Neuronal stem cell (in vitro differentiated cells): ENCODE measurements around the gene SIRPA.
A peak's percentile ranks its signal among the peaks of the same experiment; 100 is the strongest.

Source experiments
- DNase-seq: peaks from one replicate; pipeline ENCODE4 v3.0.0-alpha.2; 2013; ENCODE audit warnings: low spot score
- H2AFZ ChIP-seq: one replicate; pipeline ENCODE4 v1.6.1; 2013; ENCODE audit warnings: mild to moderate bottlenecking, low read length, inconsistent platforms
- H2AK5ac ChIP-seq: 2 replicates; pipeline ENCODE4 v1.6.1; 2013; ENCODE audit warnings: low read depth, mild to moderate bottlenecking, inconsistent platforms, low read length, moderate library complexity, mixed read lengths
- H2BK120ac ChIP-seq: 2 replicates; pipeline ENCODE4 v1.6.1; 2013; ENCODE audit warnings: low read depth, mild to moderate bottlenecking, inconsistent platforms, low read length, moderate library complexity, mixed read lengths
- H2BK12ac ChIP-seq: one replicate; pipeline ENCODE4 v1.6.1; 2013; ENCODE audit warnings: low read length, inconsistent platforms
- H2BK15ac ChIP-seq: 2 replicates; pipeline ENCODE4 v1.6.1; 2013; ENCODE audit warnings: mild to moderate bottlenecking, low read length, inconsistent platforms, mixed read lengths
- H2BK5ac ChIP-seq: one replicate; pipeline ENCODE4 v1.6.1; 2013; ENCODE audit warnings: inconsistent platforms, mild to moderate bottlenecking, low read length, moderate library complexity
- H3K14ac ChIP-seq: one replicate; pipeline ENCODE4 v1.6.1; 2013; ENCODE audit warnings: low read length, inconsistent platforms
- H3K18ac ChIP-seq: 2 replicates; pipeline ENCODE4 v1.6.1; 2013; ENCODE audit warnings: low read length, inconsistent platforms
- H3K23ac ChIP-seq: 2 replicates; pipeline ENCODE4 v1.6.1; 2013; ENCODE audit warnings: low read depth, mild to moderate bottlenecking, mixed read lengths, low read length, inconsistent platforms; ENCODE audit not compliant: poor library complexity
- H3K27ac ChIP-seq: replicated peaks from 3 replicates; pipeline ENCODE4 v1.5.1; 2013; ENCODE audit warnings: low read length, inconsistent platforms
- H3K27me3 ChIP-seq, 3 experiments: 2 replicates each; pipeline ENCODE4 v1.6.1; 2013; ENCODE audit warnings: low read length in 3 of 3, mild to moderate bottlenecking in 2 of 3, inconsistent platforms in 1 of 3, low read depth in 1 of 3, mixed read lengths in 1 of 3, moderate library complexity in 1 of 3; ENCODE audit not compliant: control insufficient read depth in 3 of 3, insufficient read depth in 3 of 3
- H3K36me3 ChIP-seq, 2 donors: replicated peaks in 1 of 2; 2 replicates each; pipeline ENCODE4 v1.6.1; 2013; ENCODE audit warnings: low read length in 2 of 2; ENCODE audit not compliant: control insufficient read depth in 2 of 2, insufficient read depth in 2 of 2
- H3K4ac ChIP-seq: 2 replicates; pipeline ENCODE4 v1.6.1; 2013; ENCODE audit warnings: inconsistent platforms, mild to moderate bottlenecking, low read length, moderate library complexity
- H3K4me1 ChIP-seq, 2 donors: 1 replicate in 1 of 2; 2 replicates in 1 of 2; pipeline ENCODE4 v1.6.1; 2013; ENCODE audit warnings: low read length in 2 of 2, low read depth in 1 of 2; ENCODE audit not compliant: control insufficient read depth in 2 of 2, insufficient read depth in 1 of 2
- H3K4me2 ChIP-seq: one replicate; pipeline ENCODE4 v1.6.1; 2013; ENCODE audit warnings: mild to moderate bottlenecking, low read length, inconsistent platforms; ENCODE audit not compliant: insufficient read depth, poor library complexity, severe bottlenecking
- H3K4me3 ChIP-seq, 2 donors: 2 replicates each; pipeline ENCODE4 v1.5.1; 2013; ENCODE audit warnings: low read length in 2 of 2, mild to moderate bottlenecking in 2 of 2, inconsistent platforms in 1 of 2, moderate library complexity in 1 of 2
- H3K79me1 ChIP-seq: one replicate; pipeline ENCODE4 v1.6.1; 2013; ENCODE audit warnings: low read depth, mild to moderate bottlenecking, inconsistent platforms, low read length, moderate library complexity
- H3K9ac ChIP-seq: one replicate; pipeline ENCODE4 v1.6.1; 2013; ENCODE audit warnings: mild to moderate bottlenecking, low read depth, low read length, inconsistent platforms; ENCODE audit not compliant: poor library complexity
- H3K9me3 ChIP-seq, 2 donors: replicated peaks in 1 of 2; 2 replicates each; pipeline versions ENCODE3 to v1.6.1; 2013; ENCODE audit warnings: low read length in 2 of 2, mild to moderate bottlenecking in 2 of 2, inconsistent platforms in 1 of 2, low read depth in 1 of 2, mixed read lengths in 1 of 2, moderate library complexity in 1 of 2; ENCODE audit not compliant: control insufficient read depth in 2 of 2, insufficient read depth in 1 of 2
- H4K8ac ChIP-seq: one replicate; pipeline ENCODE4 v1.6.1; 2013; ENCODE audit warnings: low read depth, mild to moderate bottlenecking, inconsistent platforms, low read length, moderate library complexity
- H4K91ac ChIP-seq: one replicate; pipeline ENCODE4 v1.6.1; 2013; ENCODE audit warnings: low read length, low read depth, mild to moderate bottlenecking, inconsistent platforms; ENCODE audit not compliant: poor library complexity
- WGBS, 2 donors: extraction: QIAGEN DNeasy Blood & Tissue Kit; methylation state at CpG; one replicate each; pipeline ENCODE4 v1.1.7; 2013; ENCODE audit warnings: missing lambda C conversion rate in 2 of 2, mixed read lengths in 1 of 2; ENCODE audit not compliant: insufficient read length in 2 of 2, insufficient replicate concordance in 1 of 2; ENCODE audit errors: extremely low coverage in 2 of 2; 5-methylcytosine and 5-hydroxymethylcytosine counted together

SIRPA gene

DNA sequence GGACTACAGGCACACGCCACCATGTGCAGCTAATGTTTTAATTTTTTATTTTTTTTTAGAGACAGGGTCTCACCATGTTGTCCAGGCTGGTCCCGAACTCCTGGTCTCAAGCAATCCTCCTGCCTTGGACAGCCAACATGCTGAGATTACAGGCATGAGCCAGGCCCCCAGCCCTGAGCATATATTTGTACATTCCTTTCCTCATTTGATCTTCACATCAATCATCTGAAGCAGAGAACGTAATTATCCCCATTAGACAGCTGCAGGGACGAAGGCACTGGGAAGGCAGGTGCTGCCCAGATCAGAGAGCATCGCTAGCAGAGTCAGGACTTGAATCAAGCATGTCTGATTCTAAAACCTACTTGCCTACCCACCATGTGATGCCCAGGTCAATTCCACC is 41.0 kb upstream of the SIRPA start:
- no peak overlapping the region for H3K9ac ChIP-seq
- no peak overlapping the region for H3K4me3 ChIP-seq
- no peak overlapping the region for H4K8ac ChIP-seq
- no peak overlapping the region for H2BK120ac ChIP-seq
- H3K27me3 ChIP-seq = peaks cover 0 to 8% (median 0%) of the 10 kb centered on the region in 3 experiments
- no peak overlapping the region for H3K4me2 ChIP-seq
- H2AFZ ChIP-seq = no peak overlapping the region
- peaks cover 2 to 11% of the 10 kb centered on the region in 2 donors for H3K4me1 ChIP-seq
- H3K4ac ChIP-seq = no peak overlapping the region
- H2BK12ac ChIP-seq = no peak overlapping the region
- no peak for DNase-seq
- H3K79me1 ChIP-seq = no peaks in the 10 kb centered on the region
- no peak overlapping the region for H2AK5ac ChIP-seq
- H3K14ac ChIP-seq = no peak overlapping the region
- no CpG with 5 or more reads among the region's 5 CpGs for WGBS, 2 donors
- H3K9me3 ChIP-seq = no peaks in the 10 kb centered on the region
- no peak overlapping the region for H2BK15ac ChIP-seq
- no peak overlapping the region for H3K27ac ChIP-seq
- no peak overlapping the region for H4K91ac ChIP-seq
- peak overlapping the region; percentile 56 for H2BK5ac ChIP-seq
- no peaks in the 10 kb centered on the region for H3K36me3 ChIP-seq
- H3K18ac ChIP-seq = no peak overlapping the region
- H3K23ac ChIP-seq = no peak overlapping the region

DNA sequence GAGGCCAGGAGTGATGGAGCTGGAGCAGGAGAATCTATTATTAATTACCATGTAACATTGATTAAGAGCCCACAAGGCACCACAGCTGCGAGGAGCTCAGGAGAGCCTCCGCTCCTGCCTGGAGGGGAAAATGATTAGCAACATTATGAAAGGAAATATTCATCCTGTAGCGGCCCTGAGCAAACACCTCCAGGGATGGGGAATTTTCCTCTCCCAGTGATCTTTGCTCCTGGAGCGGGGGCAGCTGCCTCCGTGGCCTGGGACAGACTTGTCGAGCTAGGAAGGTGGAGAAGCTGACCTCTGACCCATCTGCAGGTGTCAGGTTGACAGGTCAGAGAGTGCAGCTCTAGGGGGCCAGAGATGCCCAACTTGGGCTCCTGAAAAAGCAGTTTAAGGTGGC is 40.1 kb upstream of the SIRPA start:
- Histone ChIP-seq H3K4ac (no peak overlapping the region), H3K27me3 (peaks cover 0 to 8% (median 0%) of the 10 kb centered on the region in 3 experiments), H2AFZ (no peak overlapping the region), H2BK120ac (no peak overlapping the region), H2AK5ac (no peak overlapping the region), H3K14ac (no peak overlapping the region), H3K36me3 (no peaks in the 10 kb centered on the region), H2BK15ac (no peak overlapping the region), H2BK12ac (no peak overlapping the region), H3K4me2 (no peak overlapping the region), H3K79me1 (no peaks in the 10 kb centered on the region), H2BK5ac (peak overlapping the region; percentile 56), H4K91ac (no peak overlapping the region), H4K8ac (no peak overlapping the region), H3K4me1 (peaks cover 1 to 10% of the 10 kb centered on the region in 2 donors), H3K4me3 (no peak overlapping the region), H3K18ac (no peak overlapping the region), H3K23ac (no peak overlapping the region), H3K27ac (no peak overlapping the region), H3K9me3 (no peaks in the 10 kb centered on the region), H3K9ac (no peak overlapping the region)
- WGBS, 2 donors = no CpG with 5 or more reads among the region's 6 CpGs
- no peak for DNase-seq

DNA sequence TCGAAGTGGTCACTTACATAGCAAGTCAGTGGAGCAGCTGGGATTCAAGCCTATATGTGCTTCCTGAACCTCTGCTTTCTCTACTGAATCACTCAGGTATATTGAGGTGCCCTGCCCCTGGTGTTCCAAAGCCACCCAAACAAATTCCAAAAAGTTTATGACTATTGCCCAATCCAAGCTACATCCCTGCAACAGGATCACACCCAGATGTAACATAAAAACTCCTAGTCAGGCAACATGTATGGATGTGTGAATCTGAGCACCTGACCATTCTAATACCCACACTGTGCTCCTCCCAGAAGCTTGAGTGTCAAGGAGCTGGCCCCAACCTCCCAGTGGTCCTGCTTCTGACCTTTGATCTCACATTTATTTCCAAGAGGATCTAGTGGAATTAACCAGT is 39.5 kb upstream of the SIRPA start:
- H2BK5ac ChIP-seq = no peak overlapping the region
- H3K4me2 ChIP-seq = no peak overlapping the region
- peaks cover 0 to 8% of the 10 kb centered on the region in 2 donors for H3K4me1 ChIP-seq
- no peak overlapping the region for H4K91ac ChIP-seq
- H3K4ac ChIP-seq = no peak overlapping the region
- H3K36me3 ChIP-seq = no peaks in the 10 kb centered on the region
- no peak overlapping the region for H3K18ac ChIP-seq
- H2BK15ac ChIP-seq = no peak overlapping the region
- no peak overlapping the region for H2BK120ac ChIP-seq
- peaks cover 0 to 8% (median 0%) of the 10 kb centered on the region in 3 experiments for H3K27me3 ChIP-seq
- no peak overlapping the region for H3K9ac ChIP-seq
- no peak overlapping the region for H2BK12ac ChIP-seq
- no peak overlapping the region for H3K14ac ChIP-seq
- H3K79me1 ChIP-seq = no peaks in the 10 kb centered on the region
- H3K27ac ChIP-seq = no peak overlapping the region
- no peak overlapping the region for H3K4me3 ChIP-seq
- H3K9me3 ChIP-seq = no peaks in the 10 kb centered on the region
- no peak overlapping the region for H4K8ac ChIP-seq
- WGBS, 2 donors = no CpG with 5 or more reads among the region's 1 CpG
- H2AK5ac ChIP-seq = no peak overlapping the region
- H3K23ac ChIP-seq = no peak overlapping the region
- DNase-seq = no peak
- H2AFZ ChIP-seq = no peak overlapping the region

DNA sequence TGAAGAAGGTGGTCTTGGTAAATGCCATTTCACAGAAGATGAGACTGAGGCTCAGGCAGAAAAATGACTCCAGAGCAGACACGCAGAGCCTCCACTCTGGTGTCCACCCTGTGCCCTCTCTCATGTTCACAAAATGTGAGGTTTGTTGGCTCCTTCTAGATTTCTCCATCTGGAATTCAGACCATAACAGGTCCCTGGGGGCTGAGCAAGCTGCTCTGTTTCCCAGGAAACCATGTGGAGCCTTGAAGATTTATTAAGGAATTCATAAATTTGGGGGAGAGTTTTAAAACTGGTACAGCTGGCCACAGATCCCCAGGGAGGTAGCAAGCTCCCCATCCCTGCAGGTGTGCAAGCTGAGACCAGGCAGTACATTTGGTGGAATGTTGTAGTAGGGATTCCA is 38.8 kb upstream of the SIRPA start:
- Histone ChIP-seq H3K4me1 (peaks cover 1 to 8% of the 10 kb centered on the region in 2 donors), H3K14ac (no peak overlapping the region), H3K4ac (no peak overlapping the region), H3K79me1 (no peaks in the 10 kb centered on the region), H3K27ac (no peak overlapping the region), H3K9me3 (no peaks in the 10 kb centered on the region), H3K9ac (no peak overlapping the region), H2AK5ac (no peak overlapping the region), H2BK5ac (no peak overlapping the region), H3K27me3 (peaks cover 0 to 8% (median 0%) of the 10 kb centered on the region in 3 experiments), H2BK12ac (no peak overlapping the region), H3K4me2 (no peak overlapping the region), H2BK120ac (no peak overlapping the region), H3K18ac (no peak overlapping the region), H2BK15ac (no peak overlapping the region), H2AFZ (no peak overlapping the region), H3K23ac (no peak overlapping the region), H4K91ac (no peak overlapping the region), H3K4me3 (no peak overlapping the region), H3K36me3 (no peaks in the 10 kb centered on the region), H4K8ac (no peak overlapping the region)
- DNase-seq = no peak
- WGBS, 2 donors = no CpG with 5 or more reads among the region's 1 CpG
